B cell (primary cell): Measurements from ENCODE around the gene GCH1.

Source experiments
- CTCF ChIP-seq: fragments of 200-600 bp; IDR thresholded peaks from one replicate; pipeline ENCODE4 v1.8.0; 2022; ENCODE audit warnings: antibody characterized with exemption, mild to moderate bottlenecking
- EZH2 ChIP-seq: IDR thresholded peaks from 2 replicates; pipeline ENCODE4 v1.6.1; 2012; ENCODE audit warnings: borderline replicate concordance, low read depth, mild to moderate bottlenecking, moderate library complexity, low read length; ENCODE audit not compliant: insufficient read depth, poor library complexity, severe bottlenecking

- TF ChIP-seq CTCF, result no peak
- no peak for TF ChIP-seq EZH2
These were observed 35.6 kb downstream of the GCH1 start for GRCh38 chr14:54867011-54867410.
